ENCODE results near the gene MAP2K6. TPM values are rescaled to one million over a fixed set of nuclear protein-coding genes. Genes with fewer than 3 reads are reported as not detected.

The MAP2K6 gene
- total RNA-seq, 1 experiment from 2014 or later, result 12.2 TPM

DNA sequence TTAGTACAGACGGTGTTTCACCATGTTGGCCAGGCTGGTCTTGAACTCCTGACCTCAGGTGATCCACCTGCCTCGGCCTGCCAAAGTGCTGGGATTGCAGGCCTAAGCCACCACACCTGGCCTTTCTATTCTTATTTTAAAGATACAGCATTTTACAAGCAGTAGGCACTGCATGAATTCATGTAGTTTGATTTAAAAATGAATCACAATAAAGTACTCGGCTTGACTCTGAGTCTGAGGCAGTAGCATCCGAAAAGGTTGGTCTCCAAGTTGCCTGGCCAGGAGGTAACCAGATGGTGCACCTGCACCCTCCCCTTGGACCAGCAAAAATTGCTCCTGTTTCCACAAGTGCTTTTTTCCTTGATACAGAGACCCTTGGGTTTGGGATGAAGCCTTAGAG, 35.6 kb downstream of the MAP2K6 start:
- TF ChIP-seq, protein P1, sequence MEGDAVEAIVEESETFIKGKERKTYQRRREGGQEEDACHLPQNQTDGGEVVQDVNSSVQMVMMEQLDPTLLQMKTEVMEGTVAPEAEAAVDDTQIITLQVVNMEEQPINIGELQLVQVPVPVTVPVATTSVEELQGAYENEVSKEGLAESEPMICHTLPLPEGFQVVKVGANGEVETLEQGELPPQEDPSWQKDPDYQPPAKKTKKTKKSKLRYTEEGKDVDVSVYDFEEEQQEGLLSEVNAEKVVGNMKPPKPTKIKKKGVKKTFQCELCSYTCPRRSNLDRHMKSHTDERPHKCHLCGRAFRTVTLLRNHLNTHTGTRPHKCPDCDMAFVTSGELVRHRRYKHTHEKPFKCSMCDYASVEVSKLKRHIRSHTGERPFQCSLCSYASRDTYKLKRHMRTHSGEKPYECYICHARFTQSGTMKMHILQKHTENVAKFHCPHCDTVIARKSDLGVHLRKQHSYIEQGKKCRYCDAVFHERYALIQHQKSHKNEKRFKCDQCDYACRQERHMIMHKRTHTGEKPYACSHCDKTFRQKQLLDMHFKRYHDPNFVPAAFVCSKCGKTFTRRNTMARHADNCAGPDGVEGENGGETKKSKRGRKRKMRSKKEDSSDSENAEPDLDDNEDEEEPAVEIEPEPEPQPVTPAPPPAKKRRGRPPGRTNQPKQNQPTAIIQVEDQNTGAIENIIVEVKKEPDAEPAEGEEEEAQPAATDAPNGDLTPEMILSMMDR (conservative IDR thresholded peaks at IDR 0.05; ENCODE audit: low read depth, low read length), result no peak
- TF ChIP-seq EZH2 (IDR thresholded peaks at IDR 0.05; ENCODE audit: low read length, unreplicated experiment) (no peak), EZH2phosphoT487 (IDR thresholded peaks at IDR 0.05; ENCODE audit: borderline replicate concordance, low read length) (no peak)
- peaks cover 12% of the 10 kb centered on the region for H3K4me1 ChIP-seq (ENCODE audit: insufficient read depth, low read length)
- intact Hi-C loops (cut with micrococcal nuclease), result no loop called here
- no peak overlapping the region for H3K27ac ChIP-seq (ENCODE audit: low read length)
- DNase-seq (no peak), ATAC-seq (no peak)
- no peaks in the 10 kb centered on the region for H3K27me3 ChIP-seq (ENCODE audit: low read length)
- ChIA-PET CTCF (no interaction called here), POLR2A (ENCODE audit: unreplicated experiment) (no interaction called here)
- H4K20me1 ChIP-seq (ENCODE audit: low read length), result no peaks in the 10 kb centered on the region
- no peak overlapping the region for H3K4me3 ChIP-seq (ENCODE audit: low read length)
- H2AFZ ChIP-seq (ENCODE audit: low read length), result no peak overlapping the region
- H3F3A ChIP-seq (ENCODE audit: low read length, unreplicated experiment), result no peaks in the 10 kb centered on the region
- H3K9me3 ChIP-seq (ENCODE audit: low read length), result no peaks in the 10 kb centered on the region
- no peaks in the 10 kb centered on the region for H3K79me2 ChIP-seq (ENCODE audit: low read length)
- H3K9ac ChIP-seq (ENCODE audit: low read length), result no peak overlapping the region
- H3K36me3 ChIP-seq (ENCODE audit: low read depth, low read length), result no peaks in the 10 kb centered on the region
- no peak overlapping the region for H3K4me2 ChIP-seq (ENCODE audit: low read length)
- H3K9me2 ChIP-seq (replicated peaks; ENCODE audit: low read length), result no peaks in the 10 kb centered on the region
- BruUV-seq (replicated peaks), result no TSS peak

DNA sequence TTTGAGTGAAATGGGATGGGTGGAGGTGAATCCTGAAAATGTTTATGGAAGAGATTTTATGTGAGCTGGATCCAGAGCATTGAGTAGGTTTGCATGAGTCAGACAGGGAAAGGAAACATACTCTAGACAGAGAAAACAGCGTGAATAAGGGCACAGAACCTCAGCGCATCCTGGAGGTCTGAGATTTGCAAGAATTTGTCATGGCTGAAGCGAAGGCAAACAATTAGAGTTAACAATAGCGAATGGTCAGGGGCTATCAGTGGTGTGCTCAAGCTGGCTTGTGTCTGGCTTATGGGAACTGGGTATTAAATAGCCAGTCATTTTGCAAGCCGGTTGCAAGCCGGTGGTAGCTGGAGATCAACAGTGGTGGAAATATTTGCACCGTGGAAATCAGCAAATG, 36.4 kb downstream of the MAP2K6 start:
- DNase-seq, result peak; percentile 78
- Histone ChIP-seq H4K20me1 (ENCODE audit: low read length) (no peaks in the 10 kb centered on the region), H3K36me3 (ENCODE audit: low read depth, low read length) (no peaks in the 10 kb centered on the region), H3F3A (ENCODE audit: low read length, unreplicated experiment) (no peaks in the 10 kb centered on the region), H3K4me2 (ENCODE audit: low read length) (0 out of 2 replicates have a peak overlapping the region, but pooled peaks have one; percentile 6), H3K9ac (ENCODE audit: low read length) (no peak overlapping the region), H3K9me3 (ENCODE audit: low read length) (no peaks in the 10 kb centered on the region), H3K4me1 (ENCODE audit: insufficient read depth, low read length) (peaks cover 12% of the 10 kb centered on the region), H3K79me2 (ENCODE audit: low read length) (no peaks in the 10 kb centered on the region), H3K27me3 (ENCODE audit: low read length) (no peaks in the 10 kb centered on the region), H3K4me3 (ENCODE audit: low read length) (no peak overlapping the region), H2AFZ (ENCODE audit: low read length) (no peak overlapping the region), H3K9me2 (replicated peaks; ENCODE audit: low read length) (no peaks in the 10 kb centered on the region), H3K27ac (ENCODE audit: low read length) (0 out of 2 replicates have a peak overlapping the region, but pooled peaks have one; percentile 1)
- TF ChIP-seq EZH2 (IDR thresholded peaks at IDR 0.05; ENCODE audit: low read length, unreplicated experiment) (no peak), EZH2phosphoT487 (IDR thresholded peaks at IDR 0.05; ENCODE audit: borderline replicate concordance, low read length) (no peak)
- TF ChIP-seq, protein P1 (conservative IDR thresholded peaks at IDR 0.05; ENCODE audit: low read depth, low read length), result no peak
- intact Hi-C loops (cut with micrococcal nuclease), result no loop called here
- CTCF ChIA-PET, result no interaction called here
- BruUV-seq (replicated peaks), result no TSS peak
- ATAC-seq, result peak; percentile 98
- POLR2A ChIA-PET (ENCODE audit: unreplicated experiment), result no interaction called here

DNA sequence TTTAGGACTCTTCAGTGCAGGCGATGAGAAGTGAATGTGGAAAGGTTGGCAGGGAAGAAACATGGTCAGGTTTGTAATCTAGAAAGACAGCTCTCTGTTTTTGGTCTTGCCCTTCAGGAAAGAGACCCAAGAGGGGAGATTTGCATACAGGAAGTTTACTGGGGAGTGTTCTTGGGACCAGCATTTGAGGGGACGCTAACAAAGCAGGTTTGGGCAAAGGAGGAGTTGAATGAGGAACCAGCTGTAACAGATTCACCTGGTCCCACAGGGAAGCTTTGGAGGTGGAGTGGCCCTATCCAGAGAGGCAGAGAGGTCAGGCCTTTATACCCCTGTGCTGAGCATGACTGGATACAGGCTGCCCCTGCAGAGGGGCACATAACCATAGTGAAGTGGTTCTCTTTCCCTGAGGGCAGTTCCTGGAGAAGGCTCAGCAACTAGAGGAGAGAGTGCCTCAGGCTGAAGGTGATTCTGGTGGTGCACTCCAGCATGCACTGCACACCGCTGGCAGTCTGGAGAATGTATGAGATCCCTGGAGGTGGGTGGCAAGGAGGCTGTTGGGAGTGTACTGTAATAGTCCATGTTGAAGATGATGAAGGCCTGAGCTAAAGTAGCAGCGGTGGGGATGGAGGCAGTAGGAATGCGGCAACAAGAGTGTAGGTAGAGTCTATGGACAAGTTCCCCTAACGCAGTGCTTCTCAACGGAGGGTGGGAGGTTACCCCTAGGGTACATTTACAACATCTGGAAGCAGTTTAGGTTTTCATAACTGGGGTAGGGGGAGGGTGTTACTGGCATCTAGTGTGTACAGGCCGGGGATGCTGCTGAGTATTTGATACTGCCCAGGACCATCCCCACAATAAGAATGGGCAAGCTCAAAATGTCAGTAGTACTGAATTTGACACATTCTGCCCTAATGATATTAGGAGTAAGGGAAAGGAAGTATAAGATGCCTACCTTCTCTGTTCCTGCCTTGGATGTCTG, 37.2 kb downstream of the MAP2K6 start:
- Histone ChIP-seq H3K27me3 (ENCODE audit: low read length) (no peaks in the 10 kb centered on the region), H3K79me2 (ENCODE audit: low read length) (no peaks in the 10 kb centered on the region), H3F3A (ENCODE audit: low read length, unreplicated experiment) (no peaks in the 10 kb centered on the region), H3K9me3 (ENCODE audit: low read length) (no peaks in the 10 kb centered on the region), H3K9ac (ENCODE audit: low read length) (no peak overlapping the region), H3K27ac (ENCODE audit: low read length) (0 out of 2 replicates have a peak overlapping the region, but pooled peaks have one; percentile 1), H4K20me1 (ENCODE audit: low read length) (no peaks in the 10 kb centered on the region), H3K9me2 (replicated peaks; ENCODE audit: low read length) (no peaks in the 10 kb centered on the region), H3K4me3 (ENCODE audit: low read length) (no peak overlapping the region), H3K36me3 (ENCODE audit: low read depth, low read length) (no peaks in the 10 kb centered on the region), H3K4me2 (ENCODE audit: low read length) (no peak overlapping the region), H2AFZ (ENCODE audit: low read length) (no peak overlapping the region), H3K4me1 (ENCODE audit: insufficient read depth, low read length) (peaks cover 12% of the 10 kb centered on the region)
- TF ChIP-seq, protein P1 (conservative IDR thresholded peaks at IDR 0.05; ENCODE audit: low read depth, low read length), result no peak
- TF ChIP-seq EZH2phosphoT487 (IDR thresholded peaks at IDR 0.05; ENCODE audit: borderline replicate concordance, low read length), result no peak
- TF ChIP-seq EZH2 (IDR thresholded peaks at IDR 0.05; ENCODE audit: low read length, unreplicated experiment), result no peak
- DNase-seq (no peak), ATAC-seq (no peak)
- ChIA-PET POLR2A (ENCODE audit: unreplicated experiment) (no interaction called here), CTCF (no interaction called here)
- no TSS peak for BruUV-seq (replicated peaks)
- intact Hi-C loops (cut with micrococcal nuclease), result no loop called here

All from PC-3 (cell line).